ENCODE measurements around the gene GSAP.
"Not testable (repeated sequence)": the region's sequence is repeated elsewhere in the genome, so short reads cannot be mapped to it uniquely, and the experiment has no call there.

Gene GSAP

DNA sequence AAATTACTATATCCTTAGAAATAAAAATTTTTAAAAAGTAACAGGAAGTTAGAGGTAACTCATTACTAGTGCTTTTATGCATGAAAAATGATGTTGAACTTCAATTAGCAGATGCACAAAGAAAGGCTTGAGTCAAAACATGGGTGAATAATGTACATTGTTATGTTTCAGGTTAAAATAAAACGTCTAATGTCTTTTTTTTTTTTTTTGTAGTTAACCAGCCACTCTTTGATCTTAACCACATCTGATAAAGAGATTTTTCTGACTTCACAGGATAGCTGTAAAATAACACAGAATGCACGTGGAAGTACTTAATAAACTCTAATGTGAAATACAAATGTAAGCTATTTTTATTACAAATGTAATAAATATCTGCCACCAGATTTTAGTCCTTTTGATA lies 61.7 kb downstream of the GSAP start:
- no peak for DNase-seq (ENCODE audit: low spot score)

DNA sequence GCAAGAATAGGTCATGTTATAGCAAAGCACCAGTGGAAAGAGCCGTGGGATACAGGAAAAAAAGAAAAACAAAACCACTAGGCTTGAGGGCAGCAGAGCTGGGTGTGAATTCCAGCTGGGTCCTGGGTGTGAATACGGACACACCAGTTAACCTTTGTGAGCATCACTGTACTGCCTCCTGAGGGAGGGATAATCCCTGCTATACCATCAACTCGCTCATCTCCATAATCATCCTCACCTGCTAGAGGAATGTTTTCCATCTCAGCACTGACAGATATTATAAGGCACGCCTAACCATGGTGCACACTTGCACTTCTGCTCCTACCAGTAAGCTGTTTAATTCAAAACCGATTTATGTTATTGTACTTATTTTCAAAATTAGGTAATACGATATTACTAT lies 62.2 kb downstream of the GSAP start:
- no peak for DNase-seq (ENCODE audit: low spot score)

DNA sequence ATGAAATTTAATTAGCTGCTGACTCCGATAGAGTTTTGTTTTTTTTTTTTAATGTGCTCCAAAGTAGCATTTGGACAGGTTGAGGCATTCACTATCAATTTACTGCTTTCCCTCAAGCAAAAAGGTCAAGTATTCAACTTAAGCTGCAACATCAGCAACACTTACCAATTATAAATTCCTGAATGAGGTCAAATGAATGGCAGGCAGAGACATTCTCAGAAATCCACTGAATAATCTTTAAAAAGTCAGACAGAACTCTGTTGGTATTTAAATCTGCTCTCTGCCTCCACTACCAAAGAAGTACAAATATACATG lies 62.8 kb downstream of the GSAP start:
- no peak for DNase-seq (ENCODE audit: low spot score)

DNA sequence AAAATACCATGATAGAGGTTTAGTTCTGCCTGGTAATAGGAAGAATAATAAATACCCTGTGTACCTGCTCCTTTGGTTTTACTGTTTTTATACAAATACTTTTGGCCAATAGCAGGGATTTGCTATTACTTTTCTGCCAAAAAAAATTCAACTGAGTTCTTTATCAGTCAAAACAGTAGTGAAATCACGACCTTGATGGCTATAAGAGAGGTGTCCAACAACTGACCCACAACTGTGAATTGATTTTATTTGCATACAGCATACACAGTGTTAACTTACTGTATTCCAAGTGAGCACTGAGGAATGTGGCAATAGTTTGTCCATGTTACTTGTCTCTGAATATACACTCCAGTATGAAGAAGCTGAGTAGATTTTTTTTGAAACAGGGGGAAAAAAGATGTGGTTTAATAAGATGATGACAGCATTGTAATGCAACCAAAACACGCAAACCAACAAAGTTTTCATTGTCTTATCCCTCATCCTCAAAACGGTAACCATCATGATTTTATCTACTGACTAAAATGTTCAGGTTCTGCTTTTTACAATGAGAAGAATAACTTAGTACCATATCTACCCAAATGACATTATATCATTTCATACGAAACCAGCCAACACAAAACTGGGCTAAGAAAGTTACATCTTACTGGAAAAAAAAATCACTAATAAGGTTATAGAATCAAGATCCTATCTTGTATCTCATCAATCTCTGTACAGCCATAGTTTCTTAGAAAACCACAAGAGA lies 63.3 kb downstream of the GSAP start:
- no peak for DNase-seq (ENCODE audit: low spot score)

DNA sequence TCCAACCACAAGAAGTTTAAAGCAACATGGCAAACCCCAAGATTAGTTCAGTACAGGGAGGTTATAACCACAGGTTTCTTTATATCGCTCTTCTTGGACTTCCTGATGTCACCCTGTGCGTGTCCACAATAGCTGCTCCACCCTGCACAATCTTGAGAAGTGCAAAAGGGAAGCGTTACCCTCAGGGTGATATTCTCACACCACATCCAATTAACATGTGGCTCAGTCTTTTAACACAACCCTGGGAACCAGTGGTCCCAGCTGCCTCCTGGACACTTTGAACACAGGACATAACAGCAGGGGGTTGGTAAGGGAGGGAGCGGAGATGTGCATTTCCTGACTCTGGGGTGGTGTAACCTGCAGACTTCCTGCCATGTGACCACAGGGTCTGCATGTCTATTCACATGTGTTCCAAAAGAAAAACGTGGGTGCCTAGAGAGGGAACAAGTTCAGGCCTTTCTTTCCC lies 64.6 kb downstream of the GSAP start:
- DNase-seq (ENCODE audit: low spot score) = peak; percentile 17

DNA sequence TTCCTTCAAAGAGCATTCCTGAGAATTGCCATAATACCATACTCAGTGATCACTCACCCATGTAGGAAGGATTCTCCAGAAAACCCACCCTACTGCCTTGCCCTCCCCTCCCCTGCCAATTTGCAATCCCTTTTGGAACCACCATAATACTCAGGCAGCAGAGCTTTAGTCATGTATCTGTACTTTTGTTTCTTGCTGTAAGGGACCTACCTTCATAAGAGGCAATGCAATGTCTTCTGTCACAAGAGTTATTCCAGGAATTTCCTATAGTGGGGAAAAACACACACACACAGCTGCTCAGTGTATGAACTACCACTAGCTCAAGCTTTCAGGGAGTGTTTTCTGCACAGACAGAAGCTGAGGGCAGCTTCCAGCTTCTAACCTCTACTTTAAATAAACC lies 67.0 kb downstream of the GSAP start:
- DNase-seq (ENCODE audit: low spot score) = no peak

DNA sequence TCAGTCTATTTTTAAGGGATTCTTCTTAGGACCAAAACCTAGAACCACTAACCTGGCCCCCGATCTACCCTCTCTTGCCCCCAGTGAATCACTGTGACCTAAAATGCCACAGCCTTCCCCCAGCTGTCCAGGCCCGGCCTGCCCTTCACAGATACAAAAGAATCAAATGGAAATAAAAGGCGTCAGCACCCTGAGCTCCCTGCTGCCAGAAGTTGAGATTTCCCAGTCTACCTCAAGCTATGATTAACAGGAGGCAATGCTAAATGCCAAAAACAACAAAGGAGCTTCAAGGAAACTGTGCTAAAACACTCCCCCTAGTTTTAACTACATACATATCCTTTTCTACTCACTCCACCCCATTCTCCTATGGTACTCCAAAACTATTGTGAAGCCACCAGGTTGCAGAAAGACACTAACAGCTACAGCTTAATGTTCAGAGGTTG lies 67.8 kb downstream of the GSAP start:
- DNase-seq (ENCODE audit: low spot score) = no peak

DNA sequence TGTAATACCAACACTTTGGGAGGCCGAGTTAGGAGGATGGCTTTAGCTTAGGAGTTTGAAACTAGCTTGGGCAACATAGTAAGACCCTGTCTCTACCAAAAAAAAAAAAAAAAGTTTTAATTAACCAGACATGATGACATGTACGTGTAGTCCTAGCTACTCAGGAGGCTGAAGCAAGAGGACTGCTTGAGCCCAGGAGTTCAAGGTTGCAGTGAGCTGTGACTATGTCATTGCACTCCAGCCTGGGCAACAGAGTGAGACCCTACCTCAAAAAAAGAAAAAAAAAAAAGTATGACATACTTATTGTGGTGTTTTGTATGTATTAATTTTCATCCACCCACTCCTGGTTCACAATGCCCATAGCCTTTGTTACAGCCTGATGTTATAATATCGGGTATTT lies 69.7 kb downstream of the GSAP start:
- DNase-seq (ENCODE audit: low spot score) = no peak

DNA sequence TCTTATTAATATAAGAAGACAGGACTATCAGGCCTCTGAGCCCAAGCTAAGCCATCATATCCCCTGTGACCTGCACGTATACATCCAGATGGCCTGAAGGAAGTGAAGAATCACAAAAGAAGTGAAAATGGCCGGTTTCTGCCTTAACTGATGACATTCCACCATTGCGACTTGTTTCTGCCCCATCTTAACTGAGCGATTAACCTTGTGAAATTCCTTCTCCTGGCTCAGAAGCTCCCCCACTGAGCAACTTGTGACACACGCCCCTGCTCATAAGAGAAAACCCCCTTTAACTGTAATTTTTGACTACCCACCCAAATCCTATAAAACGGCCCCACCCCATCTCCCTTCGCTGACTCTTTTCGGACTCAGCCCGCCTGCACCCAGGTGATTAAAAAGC lies 70.7 kb downstream of the GSAP start:
- not testable (repeated sequence) for DNase-seq (ENCODE audit: low spot score)

DNA sequence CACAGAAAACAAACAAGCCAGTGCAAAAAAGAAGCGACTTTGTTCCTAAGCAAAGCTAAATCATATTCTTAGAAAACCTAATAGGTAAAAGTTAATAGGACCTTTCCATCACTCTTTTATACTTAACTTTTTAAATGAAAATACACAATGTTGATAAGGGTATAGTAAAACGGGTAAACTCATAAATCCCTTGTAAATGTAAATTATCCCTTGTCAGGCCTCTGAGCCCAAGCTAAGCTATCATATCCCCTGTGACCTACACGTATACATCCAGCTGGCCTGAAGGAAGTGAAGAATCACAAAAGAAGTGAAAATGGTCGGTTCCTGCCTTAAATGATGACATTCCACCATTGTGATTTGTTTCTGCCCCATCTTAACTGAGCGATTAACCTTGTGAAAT lies 76.4 kb downstream of the GSAP start:
- no peak for DNase-seq (ENCODE audit: low spot score)

DNA sequence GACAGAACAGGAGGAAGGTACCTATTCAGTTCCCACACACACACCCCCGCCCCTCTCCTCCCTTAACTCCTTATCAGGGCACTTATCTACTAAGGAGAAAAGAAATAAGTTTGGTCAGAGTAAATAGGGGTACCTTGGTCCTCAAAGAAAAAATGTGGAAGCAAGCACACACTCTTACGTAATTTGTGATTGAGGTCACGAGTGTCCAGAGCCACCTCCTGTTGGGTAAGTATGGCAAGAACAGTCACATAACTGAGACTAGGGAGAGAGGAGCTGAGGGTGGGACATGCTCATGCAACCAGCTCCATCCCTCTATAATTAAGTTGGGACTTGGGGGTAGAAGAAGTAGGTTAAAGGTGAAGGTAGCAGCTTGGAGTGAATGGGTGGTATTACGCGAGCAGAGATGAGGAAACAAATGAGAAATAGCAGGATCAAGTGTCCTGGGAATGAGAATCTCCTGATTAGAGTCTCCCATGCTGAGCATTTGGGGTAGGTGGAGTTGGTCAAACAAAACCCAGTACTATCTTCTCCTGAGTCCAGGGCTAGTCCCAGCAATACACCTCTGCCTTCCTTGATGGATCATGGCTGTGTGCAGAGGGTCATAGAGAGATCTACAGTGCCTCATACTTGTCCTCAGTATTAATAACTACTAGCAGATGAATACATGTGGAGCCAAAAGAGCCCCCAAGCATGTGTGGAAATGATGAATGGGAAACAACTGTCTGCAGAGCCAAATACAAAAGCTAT lies 77.1 kb downstream of the GSAP start:
- no peak for DNase-seq (ENCODE audit: low spot score)

DNA sequence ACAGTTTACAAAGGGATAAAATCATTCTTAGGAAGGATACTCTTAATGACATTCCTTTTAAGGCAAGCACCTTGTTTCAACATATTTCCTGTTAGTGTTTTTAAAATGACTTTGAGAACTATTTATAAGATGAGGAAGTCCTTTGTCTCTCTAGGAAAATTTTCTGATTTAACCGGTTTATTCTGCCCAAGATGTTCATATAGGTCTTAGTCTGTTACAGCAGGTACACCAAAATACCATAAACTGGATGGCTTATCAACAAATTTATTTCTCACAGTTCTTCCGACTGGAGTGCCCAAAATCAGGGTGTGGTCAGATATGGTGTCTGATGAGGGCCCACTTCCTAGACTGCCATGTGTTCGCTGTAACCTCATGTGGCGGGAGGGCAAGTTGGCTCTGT lies 77.9 kb downstream of the GSAP start:
- DNase-seq (ENCODE audit: low spot score) = no peak

DNA sequence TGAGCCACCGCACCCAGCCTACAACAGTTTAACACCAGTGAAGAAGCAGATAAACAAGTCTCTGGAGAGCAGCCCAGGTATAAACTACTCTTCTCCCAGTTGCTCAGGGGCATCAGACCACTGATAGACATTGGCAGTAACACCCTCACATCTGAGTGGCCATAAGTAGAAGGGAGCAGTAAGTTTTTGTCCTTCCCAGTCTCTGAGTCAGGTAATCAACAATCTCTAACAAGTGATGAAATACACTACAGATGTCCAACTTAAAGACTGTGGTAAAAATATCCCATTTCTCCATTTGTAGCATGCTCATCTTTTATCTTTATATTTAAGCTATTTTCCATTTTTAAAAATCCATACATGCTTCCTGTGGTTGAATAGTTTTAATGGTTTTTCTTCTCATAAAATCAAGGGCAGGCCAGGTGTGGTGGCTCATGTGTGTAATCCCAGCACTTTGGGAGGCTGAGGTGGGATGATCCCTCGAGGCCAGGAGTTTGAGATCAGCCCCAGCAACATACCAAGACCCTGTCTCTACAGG lies 78.6 kb downstream of the GSAP start:
- no peak for DNase-seq (ENCODE audit: low spot score)

DNA sequence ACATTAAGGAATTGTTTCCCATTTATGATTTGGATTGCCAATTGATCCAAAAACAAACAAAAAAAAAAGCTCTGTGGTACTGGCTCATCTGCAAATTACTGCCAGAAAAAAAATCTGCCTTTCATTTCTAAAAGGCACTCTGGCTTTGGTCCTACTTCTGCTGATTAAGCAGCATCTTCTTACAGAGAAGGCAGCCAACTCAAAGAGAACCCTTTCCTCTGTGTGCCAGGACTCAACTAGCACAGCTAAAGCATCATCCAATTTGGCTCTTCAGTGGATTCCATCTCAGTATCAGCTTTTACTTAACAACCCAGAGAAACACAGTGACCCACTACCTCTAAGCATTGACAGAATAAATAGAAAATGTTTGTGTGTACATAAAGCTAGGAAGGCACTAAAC lies 80.6 kb downstream of the GSAP start:
- DNase-seq (ENCODE audit: low spot score) = peak; percentile 47

DNA sequence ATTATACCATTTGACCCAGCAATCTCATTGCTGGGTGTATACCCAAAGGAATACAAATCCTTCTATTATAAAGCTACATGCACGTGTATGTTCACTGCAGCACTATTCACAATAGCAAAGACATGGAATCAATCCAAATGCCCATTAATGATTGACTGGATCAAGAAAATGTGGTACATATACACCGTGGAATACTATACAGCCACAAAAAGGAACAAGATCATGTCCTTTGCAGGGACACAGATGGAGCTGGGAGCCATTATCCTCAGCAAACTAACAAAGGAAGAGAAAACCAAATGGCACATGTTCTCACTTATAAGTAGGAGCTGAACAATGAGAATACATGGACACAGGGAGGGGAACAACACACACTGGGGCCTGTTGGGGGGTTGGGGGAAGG lies 82.1 kb downstream of the GSAP start:
- not testable (repeated sequence) for DNase-seq (ENCODE audit: low spot score)

DNA sequence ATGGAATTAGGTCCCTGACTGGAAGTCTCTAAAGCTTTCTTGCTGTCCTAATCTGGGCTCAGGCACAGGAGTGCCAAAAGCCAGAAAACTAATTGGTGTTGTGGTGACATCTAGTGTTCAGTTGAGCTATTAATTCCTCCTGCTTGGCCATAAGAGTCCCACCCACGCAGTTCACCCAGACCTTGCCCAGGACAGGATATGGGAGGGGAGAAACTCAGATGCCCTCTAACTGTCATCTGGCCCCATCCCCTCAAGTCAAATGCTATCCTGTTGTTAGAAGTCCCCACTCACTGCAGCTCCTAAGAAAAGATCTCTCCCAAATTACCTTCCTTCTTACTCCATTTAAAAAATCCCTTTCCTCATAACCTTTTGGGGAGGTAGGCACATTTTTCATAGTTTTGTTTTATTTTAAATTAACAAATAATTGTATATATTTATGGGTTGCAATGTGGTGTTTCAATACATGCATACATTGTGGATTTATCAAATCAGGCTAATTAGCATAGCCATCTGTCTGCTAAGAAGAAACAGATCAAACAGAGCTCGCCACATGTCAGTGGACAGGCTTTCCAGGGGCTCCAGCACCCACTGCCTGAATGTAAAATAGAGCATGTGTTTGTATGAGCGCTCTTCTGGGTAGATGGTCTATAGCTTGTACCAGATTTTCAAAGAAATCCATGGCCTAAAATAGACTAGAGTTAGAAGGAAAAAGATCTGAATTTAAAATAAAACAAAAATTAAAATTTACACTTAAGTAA lies 84.0 kb downstream of the GSAP start:
- peak; percentile 92 for DNase-seq (ENCODE audit: low spot score)

DNA sequence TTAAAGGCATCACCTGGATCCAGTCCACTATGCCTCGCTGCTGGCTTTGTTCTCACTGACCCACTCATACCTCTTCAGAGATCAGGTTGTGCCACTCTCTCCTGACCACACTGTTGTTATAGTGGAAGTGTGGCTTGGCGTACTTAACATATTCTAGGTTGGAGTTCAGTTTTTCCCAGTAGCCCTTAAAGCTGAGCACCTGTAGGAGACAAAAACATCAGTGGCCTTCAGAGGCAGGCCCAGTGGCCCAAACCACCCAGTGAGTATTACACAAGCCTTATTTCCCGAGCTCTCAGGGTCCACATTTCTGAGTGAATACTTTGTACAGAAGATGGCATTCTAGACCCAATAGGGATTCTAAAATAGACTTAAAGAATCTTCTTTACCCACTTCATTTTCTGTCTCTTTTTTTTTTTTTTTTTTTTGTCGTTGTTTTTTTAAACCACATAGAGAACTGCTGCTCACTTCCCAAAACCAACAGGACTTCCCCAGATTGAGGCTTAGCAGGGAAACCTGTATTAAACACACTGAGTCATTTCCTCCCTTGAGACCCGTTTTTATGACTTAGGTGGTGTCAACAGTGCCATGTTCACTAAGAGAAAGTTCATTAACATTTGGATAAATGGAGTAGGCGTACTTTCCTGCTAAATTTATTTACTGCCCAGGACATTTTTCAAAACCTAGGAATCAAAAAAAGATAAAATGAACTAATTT lies 85.8 kb downstream of the GSAP start:
- DNase-seq (ENCODE audit: low spot score) = peak; percentile 34

DNA sequence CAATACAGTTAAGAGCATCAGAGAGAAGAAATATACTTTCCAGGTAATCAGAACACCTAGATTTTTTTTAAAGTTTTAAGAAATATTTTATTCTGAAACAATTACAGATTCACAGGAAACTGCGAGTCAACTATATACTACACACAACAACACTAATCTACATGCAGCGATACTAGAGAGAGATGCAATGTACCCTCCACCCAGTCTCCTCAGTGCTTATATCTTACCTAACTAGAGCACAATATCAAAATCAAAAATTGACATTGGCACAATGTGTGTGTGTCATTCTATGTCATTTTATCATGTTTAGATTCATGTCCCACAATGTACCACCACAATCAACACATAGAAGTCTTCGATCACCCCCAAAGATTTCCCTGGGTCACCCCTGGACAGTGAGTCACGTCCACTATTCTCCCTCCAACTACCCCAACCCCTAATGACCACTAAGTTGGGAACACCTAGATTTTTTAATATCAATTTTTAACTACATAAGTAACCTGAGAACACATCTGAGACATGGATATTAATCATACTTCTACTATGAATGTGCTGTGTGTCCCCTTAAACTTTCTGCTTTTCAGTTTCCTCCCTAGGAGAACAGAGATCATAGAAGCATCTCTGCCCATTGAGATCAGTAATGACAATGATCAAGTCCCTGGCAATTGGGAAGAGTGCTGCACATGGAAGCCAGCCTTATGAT lies 86.5 kb downstream of the GSAP start:
- no peak for DNase-seq (ENCODE audit: low spot score)

DNA sequence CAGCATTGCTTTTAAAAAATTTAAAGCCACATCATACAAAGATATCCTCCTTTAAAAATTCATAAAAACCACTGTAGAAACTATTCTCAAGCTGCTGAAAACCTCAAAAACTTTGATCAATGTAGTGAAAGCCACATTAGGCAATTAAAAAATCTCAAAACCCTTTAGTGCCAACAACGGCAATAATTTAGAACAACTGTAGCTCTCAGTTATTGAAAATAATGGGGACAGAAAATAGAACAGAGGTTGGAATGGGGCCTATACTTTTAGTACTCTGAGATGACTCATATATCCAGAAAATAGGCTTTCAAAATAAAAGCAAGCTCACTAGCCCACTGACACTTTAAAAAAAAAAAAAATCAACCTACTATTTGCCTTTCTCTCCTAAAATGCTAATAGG lies 87.5 kb downstream of the GSAP start:
- no peak for DNase-seq (ENCODE audit: low spot score)

DNA sequence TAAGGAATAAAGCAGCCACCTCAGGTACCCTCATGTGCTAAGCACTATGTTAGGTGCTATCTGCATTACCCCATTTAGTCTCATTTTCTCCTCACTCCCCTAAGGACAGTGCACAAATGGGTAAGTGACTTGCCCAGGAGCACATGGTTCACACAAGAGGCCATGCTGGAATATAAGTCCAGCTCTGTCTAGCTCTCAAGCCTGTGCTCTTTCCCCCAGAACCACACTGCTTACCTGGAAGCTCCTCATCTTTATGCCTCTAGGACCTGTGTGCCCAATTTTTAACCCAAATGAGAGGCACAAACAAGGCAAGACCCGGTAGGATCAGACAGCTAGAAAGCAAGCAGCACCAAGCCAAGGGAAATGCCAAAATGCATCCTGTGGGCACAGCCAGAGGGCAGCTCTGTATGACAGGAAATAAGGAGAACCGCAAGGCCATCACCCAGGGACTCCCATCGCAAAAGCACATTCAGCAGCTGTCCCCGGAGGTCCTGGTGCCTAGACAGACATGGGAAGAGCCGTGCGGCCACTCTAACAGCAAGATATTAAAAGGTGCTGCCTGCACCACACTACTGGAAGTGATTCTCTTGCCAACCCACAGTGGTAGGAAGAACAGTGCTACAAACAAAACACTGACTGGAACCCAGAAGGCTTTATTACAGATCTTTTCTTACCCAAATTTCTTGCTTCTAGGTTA lies 88.1 kb downstream of the GSAP start:
- no peak for DNase-seq (ENCODE audit: low spot score)
